Vagina (tissue), 2 donors: ENCODE results near the gene ZNF423. TPM values are rescaled to one million over a fixed set of nuclear protein-coding genes. Genes with fewer than 3 reads are reported as not detected.

Source experiments
- DNase-seq, 2 donors: peaks; one replicate each; pipeline ENCODE4 v3.0.0-alpha.2; 2017; ENCODE audit errors: extremely low spot score in 2 of 2
- H3K27ac ChIP-seq: fragments of 200-600 bp; sonication (generic); one replicate; pipeline ENCODE4 v1.5.1; 2019
- H3K27me3 ChIP-seq: fragments of 200-600 bp; sonication (generic); one replicate; pipeline ENCODE4 v1.5.1; 2019
- H3K36me3 ChIP-seq, 2 donors: fragments of 200-600 bp; sonication (generic); one replicate each; pipeline ENCODE4 v1.5.1; 2017 to 2019
- H3K4me1 ChIP-seq: fragments of 200-600 bp; sonication (generic); one replicate; pipeline ENCODE4 v1.5.1; 2019
- H3K4me3 ChIP-seq, 2 donors: fragments of 200-600 bp; sonication (generic); 1 replicate in 1 of 2; 2 replicates in 1 of 2; pipeline ENCODE4 v1.5.1; 2016 to 2019
- H3K9me3 ChIP-seq: fragments of 200-600 bp; sonication (generic); one replicate; pipeline ENCODE4 v1.5.1; 2019
- CTCF ChIP-seq, 3 experiments: fragments of 450-650 bp in 2 of 3; fragments of 200-600 bp in 1 of 3; sonication (generic) in 1 of 3; IDR thresholded peaks; one replicate each; pipeline ENCODE4 v1.5.1; 2017 to 2019; ENCODE audit warnings: antibody characterized with exemption in 3 of 3, mild to moderate bottlenecking in 2 of 3, moderate library complexity in 2 of 3
- POLR2A ChIP-seq, 2 donors: fragments of 450-650 bp; IDR thresholded peaks; one replicate each; pipeline ENCODE4 v1.6.1; 2017; ENCODE audit warnings: antibody characterized with exemption in 2 of 2, mild to moderate bottlenecking in 2 of 2, moderate library complexity in 2 of 2
- POLR2AphosphoS5 ChIP-seq, 2 donors: sonication (generic); formaldehyde crosslinking; IDR thresholded peaks; one replicate each; pipeline ENCODE4 v1.9.0; 2017; ENCODE audit warnings: antibody characterized with exemption in 2 of 2, mild to moderate bottlenecking in 2 of 2, low read depth in 1 of 2; ENCODE audit not compliant: insufficient read depth in 1 of 2
- intact Hi-C: fragments of 100-400 bp; cut with DNase I; formaldehyde crosslinking; loops from one replicate; pipeline ENCODE4 v1.15.1; 2023
- total RNA-seq: library from RNA; depleted of rRNA; stranded (reverse); fragments of >200 nt; gene quantifications from one replicate; pipeline ENCODE4 v1.2.3, GENCODE V29; 2016

ZNF423 gene
- total RNA-seq, 1 donor from 2014 or later = 10.3 TPM

DNA sequence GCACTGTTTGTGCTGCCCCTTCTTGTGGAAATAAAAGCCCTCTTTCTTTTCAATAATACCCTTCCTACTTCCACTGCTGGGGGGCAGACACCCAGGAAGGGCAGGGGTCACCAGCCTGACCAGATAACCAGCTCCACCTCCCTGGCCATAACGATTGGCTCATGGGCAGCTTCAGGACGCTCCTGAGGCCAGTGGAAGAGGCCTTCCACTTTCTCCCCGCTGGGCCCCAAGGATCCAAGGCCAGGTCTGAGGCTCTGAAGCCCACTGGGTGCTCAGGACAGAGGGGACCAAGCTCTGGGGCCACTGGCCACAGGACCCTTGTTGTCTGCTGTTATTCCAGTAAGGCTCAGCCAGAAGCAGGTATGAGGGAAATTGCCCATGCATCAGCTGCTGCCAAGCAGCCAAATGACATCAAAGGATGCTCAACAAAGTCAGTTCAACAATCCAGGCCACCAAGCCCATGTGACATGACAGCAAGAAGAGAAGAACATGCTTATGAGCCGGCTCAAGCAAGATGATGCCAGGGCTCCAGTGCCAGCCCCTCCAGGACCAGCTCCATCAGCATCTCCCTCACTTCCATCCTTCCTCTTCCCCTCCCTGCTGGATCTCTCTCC is 238.8 kb downstream of the ZNF423 start:
- peak; percentile 65 to 81 for DNase-seq
- intact Hi-C loops = no loop called here
- TF ChIP-seq POLR2AphosphoS5 (IDR thresholded peaks at IDR 0.05; ENCODE audit: insufficient read depth in 1 of 2, low read depth in 1 of 2) = no peak
- TF ChIP-seq CTCF (IDR thresholded peaks at IDR 0.05) = no peak
- no peak for TF ChIP-seq POLR2A (IDR thresholded peaks at IDR 0.05)
- Histone ChIP-seq H3K4me1 (peaks cover 24% of the 10 kb centered on the region), H3K9me3 (no peaks in the 10 kb centered on the region), H3K27me3 (no peaks in the 10 kb centered on the region), H3K4me3 (no peak overlapping the region), H3K36me3 (no peaks in the 10 kb centered on the region), H3K27ac (no peak overlapping the region)

DNA sequence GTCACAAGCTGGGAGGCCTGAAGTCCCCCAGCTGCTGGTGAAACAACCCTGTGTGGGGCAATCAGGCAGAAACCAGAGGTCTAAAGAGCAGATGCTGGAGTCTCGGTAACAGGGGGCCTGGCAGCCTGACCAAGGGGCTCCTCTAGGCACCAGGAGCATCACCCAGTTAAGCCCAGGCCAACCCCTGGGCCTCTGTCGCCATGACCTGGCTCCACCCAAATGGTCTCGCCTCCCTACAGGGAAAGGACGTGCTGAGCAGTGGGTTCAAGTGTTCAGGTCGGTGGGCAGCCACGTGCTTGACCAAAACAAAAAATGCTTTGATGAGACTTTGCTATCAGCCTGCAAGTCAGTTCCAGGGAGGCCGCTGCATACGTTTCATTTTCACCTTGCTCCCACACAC is 240.3 kb downstream of the ZNF423 start:
- Histone ChIP-seq H3K27ac (no peak overlapping the region), H3K27me3 (no peaks in the 10 kb centered on the region), H3K9me3 (no peaks in the 10 kb centered on the region), H3K36me3 (no peaks in the 10 kb centered on the region), H3K4me3 (no peak overlapping the region), H3K4me1 (peaks cover 11% of the 10 kb centered on the region)
- no peak for TF ChIP-seq CTCF (IDR thresholded peaks at IDR 0.05)
- TF ChIP-seq POLR2AphosphoS5 (IDR thresholded peaks at IDR 0.05; ENCODE audit: insufficient read depth in 1 of 2, low read depth in 1 of 2) = no peak
- no peak for TF ChIP-seq POLR2A (IDR thresholded peaks at IDR 0.05)
- intact Hi-C loops = no loop called here
- DNase-seq = peak; percentile 62 to 93

GRCh38 chr16:49610983-49611382 is 244.9 kb downstream of the ZNF423 start:
- Histone ChIP-seq H3K36me3 (no peaks in the 10 kb centered on the region), H3K4me1 (no peaks in the 10 kb centered on the region), H3K27ac (no peak overlapping the region), H3K4me3 (no peak overlapping the region), H3K9me3 (no peaks in the 10 kb centered on the region), H3K27me3 (no peaks in the 10 kb centered on the region)
- no peak for DNase-seq
- TF ChIP-seq CTCF (IDR thresholded peaks at IDR 0.05) (no peak), POLR2A (IDR thresholded peaks at IDR 0.05) (no peak), POLR2AphosphoS5 (IDR thresholded peaks at IDR 0.05; ENCODE audit: insufficient read depth in 1 of 2, low read depth in 1 of 2) (no peak)
- intact Hi-C loops = no loop called here

DNA sequence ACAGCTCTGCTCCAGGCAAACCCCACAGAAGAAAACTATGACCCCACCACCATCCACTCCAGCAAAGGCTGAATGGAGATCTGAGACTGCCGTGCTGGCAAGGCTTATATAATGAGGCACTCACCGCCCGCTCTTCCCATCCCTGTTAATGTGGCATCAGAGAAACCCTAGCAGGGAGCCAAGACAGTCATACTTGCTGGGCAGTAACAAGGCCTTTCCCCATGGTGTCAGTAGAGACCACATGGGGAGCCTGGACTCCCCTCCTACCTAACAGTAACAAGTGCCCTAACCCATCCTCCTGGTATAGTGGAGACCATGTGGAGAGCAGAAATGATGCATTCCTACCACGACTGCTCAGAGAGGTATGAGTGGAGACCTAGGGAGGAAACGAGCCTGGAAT is 247.1 kb downstream of the ZNF423 start:
- no peaks in the 10 kb centered on the region for H3K36me3 ChIP-seq
- no peaks in the 10 kb centered on the region for H3K27me3 ChIP-seq
- no peaks in the 10 kb centered on the region for H3K9me3 ChIP-seq
- TF ChIP-seq POLR2AphosphoS5 (IDR thresholded peaks at IDR 0.05; ENCODE audit: insufficient read depth in 1 of 2, low read depth in 1 of 2) (no peak), CTCF (IDR thresholded peaks at IDR 0.05) (peak in 1 of 3 experiments; percentile 31)
- no peak overlapping the region for H3K27ac ChIP-seq
- no peak overlapping the region for H3K4me3 ChIP-seq
- intact Hi-C loops = no loop called here
- H3K4me1 ChIP-seq = no peaks in the 10 kb centered on the region
- no peak for DNase-seq

DNA sequence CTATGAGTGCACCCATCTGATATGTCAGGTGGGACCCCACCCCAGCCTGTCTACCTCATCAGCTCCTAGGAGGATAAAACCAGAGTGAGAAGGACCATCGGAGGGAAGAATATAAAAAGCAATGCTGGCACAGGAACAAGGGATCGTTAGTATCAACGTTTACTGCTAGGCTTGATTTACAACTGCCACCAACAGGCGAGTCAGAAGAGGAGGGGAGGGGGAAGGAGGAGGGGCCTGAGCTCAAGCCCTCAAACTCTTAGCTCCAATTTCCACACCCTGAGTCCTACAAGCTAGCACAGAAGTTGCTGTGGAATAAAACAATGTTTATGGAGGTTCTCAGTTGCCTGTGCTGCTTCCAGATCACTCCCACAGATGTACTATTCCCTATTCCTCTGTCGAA is 247.8 kb downstream of the ZNF423 start:
- no peaks in the 10 kb centered on the region for H3K27me3 ChIP-seq
- H3K9me3 ChIP-seq = no peaks in the 10 kb centered on the region
- no peaks in the 10 kb centered on the region for H3K36me3 ChIP-seq
- peak in 1 of 2 donors; percentile 37 for DNase-seq
- no peak overlapping the region for H3K4me3 ChIP-seq
- TF ChIP-seq POLR2A (IDR thresholded peaks at IDR 0.05) (no peak), CTCF (IDR thresholded peaks at IDR 0.05) (no peak), POLR2AphosphoS5 (IDR thresholded peaks at IDR 0.05; ENCODE audit: insufficient read depth in 1 of 2, low read depth in 1 of 2) (no peak)
- no peaks in the 10 kb centered on the region for H3K4me1 ChIP-seq
- intact Hi-C loops = no loop called here
- H3K27ac ChIP-seq = no peak overlapping the region
